Hindlimb muscle (tissue), 1 donor: Measurements from ENCODE around the gene FGF10. TPM values are rescaled to one million over a fixed set of nuclear protein-coding genes. Genes with fewer than 3 reads are reported as not detected.
A peak's percentile ranks its signal among the peaks of the same experiment; 100 is the strongest.

Source experiments
- DNase-seq: peaks from one replicate; pipeline ENCODE4 v3.0.0-alpha.2; 2013
- polyA plus RNA-seq: library from polyadenylated mRNA; unstranded; fragments of 120-200 nt; gene quantifications from one replicate; pipeline ENCODE4 v1.2.1, GENCODE V29; 2013; ENCODE audit not compliant: insufficient read length

FGF10 gene
- polyA plus RNA-seq = 4.9 TPM

- peak; percentile 70 for DNase-seq
Observed at GRCh38 chr5:44389090-44389822, at the start of gene FGF10. TSS of gene FGF10 (minus strand) at chr5:44389420. CDS start at chr5:44388682, 738 bp downstream.

DNA sequence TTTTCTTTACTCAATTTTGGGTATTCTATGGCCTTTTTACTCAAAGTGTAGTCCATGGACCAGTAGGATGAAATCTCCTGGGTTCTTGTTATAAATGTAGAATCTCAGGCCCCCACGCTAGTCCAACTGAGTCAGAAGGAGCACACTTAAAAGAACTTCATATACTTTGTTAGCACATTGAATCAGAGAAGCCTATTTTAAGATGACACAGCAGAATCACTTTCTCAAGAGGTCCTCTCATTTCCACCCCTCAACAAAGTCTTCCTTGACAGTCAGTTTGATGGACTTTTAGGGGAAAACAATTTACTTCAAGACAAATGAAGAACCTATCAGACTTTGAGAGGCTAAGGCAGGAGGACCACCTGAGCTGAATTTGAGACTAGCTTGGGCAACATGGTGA lies 37.7 kb upstream of the FGF10 start:
- DNase-seq = no peak

GRCh38 chr5:44412286-44412685 lies 23.1 kb upstream of the FGF10 start:
- DNase-seq = peak; percentile 48

- no peak for DNase-seq
Observed at GRCh38 chr5:44402084-44402483, 12.9 kb upstream of the FGF10 start.

GRCh38 chr5:44401611-44402010 lies 12.4 kb upstream of the FGF10 start:
- no peak for DNase-seq

GRCh38 chr5:44398382-44398781 lies 9.2 kb upstream of the FGF10 start:
- DNase-seq = no peak

DNA sequence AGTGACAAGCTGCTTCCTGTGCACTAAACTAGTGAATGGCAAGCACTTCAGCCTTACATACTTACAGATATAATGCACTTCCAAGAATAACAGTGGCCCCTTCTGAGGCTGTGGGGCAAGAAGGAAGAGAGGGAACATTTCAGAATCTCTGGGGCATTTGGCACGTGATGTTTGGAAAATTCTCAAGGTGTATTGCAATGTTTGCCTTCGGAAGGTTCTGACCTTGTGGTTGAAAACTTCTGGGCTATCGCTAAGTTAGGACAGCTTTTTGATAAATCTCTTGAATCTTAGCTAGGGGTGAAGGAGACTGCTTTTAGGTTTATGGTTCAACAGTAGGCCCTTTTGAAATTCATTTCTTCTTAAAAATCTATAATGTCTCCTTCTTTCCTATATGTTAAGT lies 7.1 kb upstream of the FGF10 start:
- no peak for DNase-seq

DNA sequence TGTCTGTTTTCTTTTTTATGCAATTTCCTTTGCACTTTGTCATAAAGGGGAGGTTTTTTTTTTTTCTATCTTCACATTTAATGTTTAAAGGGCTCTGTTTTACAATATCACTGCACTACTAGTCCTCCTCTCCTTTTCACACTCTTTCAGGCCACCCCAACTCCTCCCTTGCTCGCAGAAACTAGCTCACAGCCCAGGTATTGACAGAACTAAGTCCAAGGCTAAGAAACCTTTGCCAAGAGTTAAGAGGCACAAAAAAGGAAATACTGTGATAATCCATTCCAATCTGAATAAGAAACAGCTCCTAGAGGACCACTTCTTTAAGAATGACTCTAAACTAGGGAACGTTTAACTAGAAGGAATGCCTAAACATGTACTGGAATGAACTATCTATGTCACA lies 1.1 kb upstream of the FGF10 start:
- no peak for DNase-seq

DNA sequence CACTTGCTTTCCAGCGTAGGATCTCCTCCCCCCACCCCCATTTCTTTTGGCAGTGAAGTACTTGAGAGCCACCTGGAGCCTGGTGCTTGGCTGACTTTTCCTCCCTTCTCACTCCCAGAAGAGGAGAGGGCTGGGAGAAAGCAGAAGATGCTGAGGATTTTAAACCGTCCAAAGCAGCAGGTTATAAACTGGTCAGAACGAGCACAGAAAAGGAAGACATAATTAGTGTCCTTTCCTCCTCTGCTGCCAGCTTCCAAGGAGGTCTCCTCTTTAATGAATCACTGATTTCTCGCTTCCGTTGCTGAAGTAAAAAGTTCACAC lies 563 bp upstream of the FGF10 start:
- no peak for DNase-seq

DNA sequence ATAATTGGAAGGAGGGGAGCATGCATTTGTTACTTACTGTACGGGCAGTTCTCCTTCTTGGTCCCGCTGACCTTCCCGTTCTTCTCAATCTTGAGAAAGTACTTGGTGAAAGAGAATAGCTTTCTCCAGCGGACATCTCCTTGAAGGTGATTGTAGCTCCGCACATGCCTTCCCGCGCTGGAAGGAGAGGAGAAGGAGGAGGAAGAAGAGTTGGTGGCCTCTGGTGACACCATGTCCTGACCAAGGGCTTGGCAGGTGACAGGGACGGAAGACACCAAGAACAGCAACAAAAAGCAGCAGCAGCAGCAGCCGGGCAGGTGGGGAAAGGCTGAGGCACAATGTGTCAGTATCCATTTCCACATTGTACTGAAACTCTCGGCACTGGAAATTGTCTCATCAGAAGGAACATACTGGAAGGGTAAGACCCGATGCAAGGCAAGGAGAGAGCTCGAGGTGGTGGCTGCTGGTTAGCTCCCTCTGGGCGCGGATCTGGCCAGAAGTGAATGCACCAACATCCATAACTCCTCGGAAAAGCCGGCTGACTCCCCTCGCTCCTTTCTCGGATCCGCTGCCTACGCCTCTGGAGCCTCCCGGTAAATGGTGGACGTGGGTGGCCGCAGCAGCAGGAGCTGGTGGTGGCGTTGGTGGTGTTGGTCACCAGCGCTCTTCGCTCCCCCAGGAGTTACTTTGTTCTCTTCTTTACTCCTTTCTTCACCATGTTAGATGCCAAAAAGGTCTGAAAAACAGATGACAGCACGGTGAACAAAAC lies 715 bp downstream of the FGF10 start:
- DNase-seq = peak; percentile 42

DNA sequence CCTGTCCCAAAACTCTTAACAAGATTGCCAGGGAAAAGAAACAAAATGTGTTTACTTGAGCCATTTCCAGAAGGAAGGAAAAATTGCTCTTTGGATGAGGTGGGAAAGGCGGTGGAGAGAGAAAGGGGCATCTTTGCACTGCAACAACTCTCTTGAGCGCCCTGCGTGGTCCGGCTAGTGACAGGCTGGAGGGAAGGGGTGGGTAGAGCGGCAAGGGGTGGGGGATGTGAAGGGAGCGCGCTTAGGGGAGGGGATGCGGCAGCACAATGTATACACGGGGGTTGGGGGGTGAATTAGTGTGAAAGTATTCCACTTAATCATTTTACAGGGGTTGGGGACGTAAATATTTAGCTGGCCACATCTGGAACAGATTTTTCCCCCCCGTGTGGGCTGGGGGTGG lies 1.3 kb downstream of the FGF10 start:
- DNase-seq = no peak

DNA sequence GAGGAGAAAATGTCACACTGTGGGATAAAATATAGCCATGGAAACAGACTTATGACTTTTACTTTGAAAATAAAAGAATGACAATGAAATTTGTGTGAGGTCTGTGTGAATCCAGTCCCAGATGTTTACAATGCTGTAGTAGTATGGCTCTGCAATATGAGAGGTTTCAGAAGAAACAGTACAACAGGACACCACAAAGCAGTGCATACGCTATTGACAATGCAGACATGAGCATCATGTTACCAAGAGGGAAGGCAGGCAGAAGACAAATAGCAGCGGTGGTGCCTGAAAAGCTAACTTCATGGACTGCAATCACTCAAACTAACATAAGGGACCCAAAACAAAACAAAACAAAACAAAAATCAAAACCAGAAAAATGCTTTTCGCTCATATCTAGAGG lies 1.8 kb downstream of the FGF10 start:
- peak; percentile 47 for DNase-seq

- DNase-seq = no peak
Observed at GRCh38 chr5:44385291-44385900, 3.8 kb downstream of the FGF10 start.

DNA sequence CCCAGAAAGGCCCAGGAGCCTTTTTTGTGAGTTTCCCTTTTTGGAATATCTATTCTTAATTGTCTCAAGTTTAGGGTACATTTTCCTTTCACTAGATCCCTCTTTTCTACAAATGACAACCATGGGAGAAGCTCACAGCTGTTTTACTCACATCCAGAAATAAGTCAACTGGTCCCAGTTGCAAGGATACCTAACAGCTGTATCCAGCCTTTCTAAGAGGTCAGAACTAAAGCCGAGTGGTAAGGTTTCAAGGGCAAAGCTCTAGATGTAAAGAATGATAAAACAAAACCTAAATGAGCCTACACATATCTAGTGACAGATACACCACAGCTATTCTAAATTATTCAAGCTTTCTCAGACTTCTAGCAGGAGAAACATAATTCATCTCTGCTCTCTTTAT lies 4.4 kb downstream of the FGF10 start:
- DNase-seq = no peak

DNA sequence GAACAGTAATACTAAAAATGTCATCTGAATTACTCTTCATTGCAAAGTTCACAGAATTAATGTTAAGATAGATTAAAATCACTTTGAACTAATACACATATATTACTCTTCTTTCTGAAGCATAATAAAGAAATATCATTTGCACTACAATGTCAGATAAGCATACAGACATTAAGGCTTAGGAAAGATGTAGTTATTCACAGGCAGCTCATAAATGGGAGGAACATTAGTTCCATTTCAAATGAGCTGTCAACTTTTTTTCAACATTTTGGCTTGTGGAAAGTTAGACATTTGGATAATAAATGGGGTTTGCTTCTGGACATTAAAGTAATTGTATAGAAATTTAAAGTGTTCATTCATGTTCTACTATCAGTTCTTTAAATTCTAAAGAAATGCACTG lies 6.3 kb downstream of the FGF10 start:
- DNase-seq = no peak

DNA sequence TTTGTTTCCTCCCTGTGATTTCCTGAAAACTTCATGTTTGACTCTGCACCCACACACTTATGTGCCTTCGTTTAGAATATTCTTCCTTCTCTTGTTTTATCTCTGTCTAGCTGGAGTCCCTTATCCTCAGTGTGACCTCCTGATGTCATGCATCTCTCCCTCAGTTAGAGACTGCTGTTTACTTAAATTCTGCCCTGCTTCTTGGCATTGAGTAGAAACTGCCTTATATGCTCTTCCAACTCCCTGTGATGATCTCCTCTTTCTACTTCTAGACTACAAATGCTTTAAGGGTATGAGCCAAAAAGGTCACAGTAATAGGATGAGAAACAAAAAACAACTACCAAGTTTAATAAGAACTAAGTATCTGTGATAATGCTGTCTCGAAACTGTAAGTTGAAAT lies 12.2 kb downstream of the FGF10 start:
- no peak for DNase-seq

GRCh38 chr5:44372028-44372427 lies 17.2 kb downstream of the FGF10 start:
- DNase-seq = no peak

GRCh38 chr5:44367203-44367602 lies 22.0 kb downstream of the FGF10 start:
- DNase-seq = no peak

GRCh38 chr5:44365345-44365744 lies 23.9 kb downstream of the FGF10 start:
- no peak for DNase-seq

DNA sequence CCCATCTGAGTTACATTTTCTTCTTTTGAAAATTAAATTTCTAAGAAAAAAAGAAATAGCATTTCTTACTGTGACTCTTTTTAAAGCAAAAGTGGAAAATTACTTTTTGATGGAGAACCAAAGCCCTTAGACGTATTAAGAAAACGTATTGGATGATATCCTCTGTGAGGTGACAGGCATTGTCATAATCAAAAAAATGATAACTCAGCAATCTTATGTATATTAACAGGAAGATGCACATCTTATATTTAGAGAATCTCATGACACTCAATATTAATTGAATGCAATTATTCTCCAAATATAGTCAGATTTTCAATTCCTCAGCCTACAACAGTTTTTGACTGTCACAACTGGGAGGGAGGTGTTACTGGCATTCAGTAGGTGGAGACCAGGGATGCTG lies 25.1 kb downstream of the FGF10 start:
- no peak for DNase-seq

DNA sequence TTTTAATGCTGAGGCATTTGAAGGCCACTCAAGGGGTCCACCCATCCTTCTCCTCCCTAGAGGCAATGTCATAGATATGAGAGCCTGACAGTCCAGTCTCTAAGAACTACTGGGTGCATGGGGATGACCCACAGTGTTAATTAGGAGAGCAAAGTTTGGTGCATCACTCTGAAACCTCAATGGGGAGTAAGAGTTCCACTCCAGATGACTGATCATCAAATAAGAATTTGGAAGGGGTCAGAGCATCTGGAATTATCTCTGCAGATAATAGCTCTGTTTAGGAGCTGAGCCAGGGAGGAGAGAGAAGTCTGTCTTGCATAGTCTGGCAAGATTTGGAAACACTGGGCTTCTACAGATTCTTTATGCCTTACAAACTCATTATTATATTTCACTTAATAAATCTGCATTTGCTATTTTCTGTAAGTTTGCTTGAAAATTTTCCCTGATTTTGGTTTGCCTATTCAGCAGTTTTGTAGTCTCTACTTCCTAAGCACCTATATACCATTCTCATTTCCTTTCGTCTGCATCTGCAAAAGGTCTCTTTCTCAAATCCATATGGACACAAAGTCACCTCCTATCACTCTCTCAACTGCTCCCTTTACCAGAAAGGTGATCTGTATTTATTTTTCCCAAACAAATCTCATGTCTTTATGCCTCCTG lies 27.7 kb downstream of the FGF10 start:
- DNase-seq = no peak

- no peak for DNase-seq
Observed at GRCh38 chr5:44360919-44361318, 28.3 kb downstream of the FGF10 start.

DNA sequence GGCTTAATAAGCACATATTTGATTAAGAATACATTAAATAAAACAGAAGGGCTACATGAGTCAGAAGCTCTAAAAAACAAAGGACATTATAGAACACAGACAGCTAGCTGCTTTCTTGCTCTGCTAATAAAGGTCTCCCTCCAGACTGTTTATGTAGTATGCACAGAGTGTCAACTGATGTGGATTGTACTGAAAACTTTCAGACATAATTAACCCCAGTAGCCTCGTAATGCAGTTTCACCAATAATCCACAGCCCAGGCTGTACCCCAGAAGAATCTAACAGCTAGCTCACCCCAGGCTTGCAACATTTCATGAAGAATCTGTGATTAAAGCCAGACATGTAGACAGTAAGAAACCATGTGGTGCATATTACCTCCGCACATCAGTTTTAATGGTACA lies 30.8 kb downstream of the FGF10 start:
- no peak for DNase-seq
